ENCODE measurements around the gene DYSF.
"Not testable (repeated sequence)": the region's sequence is repeated elsewhere in the genome, so short reads cannot be mapped to it uniquely, and the experiment has no call there.

The DYSF gene

DNA sequence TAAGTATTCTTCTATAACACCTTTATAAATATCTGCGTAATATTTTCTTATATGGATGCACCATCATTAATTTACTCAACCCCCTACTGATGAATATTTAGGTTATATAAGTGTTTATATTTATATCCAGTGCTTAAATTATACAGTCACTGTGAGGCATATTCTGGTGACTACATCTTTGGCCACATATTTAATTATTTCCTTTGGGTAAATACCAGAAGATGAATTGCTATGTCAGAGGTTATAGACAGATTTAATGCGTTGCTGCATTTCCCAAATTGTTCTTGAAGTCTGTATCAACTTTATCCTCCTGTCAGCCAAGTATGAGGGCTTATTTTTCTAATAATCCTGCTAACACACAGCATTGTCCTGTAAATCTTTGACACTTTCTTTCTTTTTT, 18.7 kb downstream of the DYSF start:
- DNase-seq (ENCODE audit: low spot score), result no peak

- no peak for DNase-seq (ENCODE audit: low spot score)
Observed at GRCh38 chr2:71473346-71474031, 20.1 kb downstream of the DYSF start.

DNA sequence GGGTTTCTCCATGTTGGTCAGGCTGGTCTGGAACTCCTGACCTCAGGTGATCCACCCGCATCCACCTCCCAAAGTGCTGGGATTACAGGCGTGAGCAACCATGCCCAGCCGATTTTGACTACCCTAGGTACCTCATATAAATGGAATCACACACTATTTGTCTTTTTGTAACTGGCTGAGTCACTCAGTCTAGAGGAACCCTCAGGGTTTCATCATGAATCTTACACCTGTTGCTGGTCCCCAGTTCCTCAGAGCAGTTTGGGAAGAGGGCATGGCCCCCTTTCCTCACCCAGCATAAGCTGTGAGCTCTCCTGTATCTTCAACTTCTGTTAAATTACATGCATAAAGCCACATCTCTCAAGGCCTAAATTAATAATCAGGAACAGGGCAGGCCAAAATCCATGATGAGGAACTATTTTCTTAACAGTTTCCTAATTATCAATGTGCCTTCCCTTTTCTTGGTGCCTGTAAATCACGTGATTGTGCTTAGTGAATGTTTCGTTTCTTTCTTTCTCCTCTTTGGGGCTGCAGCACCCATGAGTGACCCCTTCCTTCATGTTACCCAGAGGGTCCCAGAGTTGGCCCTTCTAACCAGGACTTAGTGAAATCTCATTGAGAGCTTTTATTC, 20.9 kb downstream of the DYSF start:
- DNase-seq (ENCODE audit: low spot score), result no peak

DNA sequence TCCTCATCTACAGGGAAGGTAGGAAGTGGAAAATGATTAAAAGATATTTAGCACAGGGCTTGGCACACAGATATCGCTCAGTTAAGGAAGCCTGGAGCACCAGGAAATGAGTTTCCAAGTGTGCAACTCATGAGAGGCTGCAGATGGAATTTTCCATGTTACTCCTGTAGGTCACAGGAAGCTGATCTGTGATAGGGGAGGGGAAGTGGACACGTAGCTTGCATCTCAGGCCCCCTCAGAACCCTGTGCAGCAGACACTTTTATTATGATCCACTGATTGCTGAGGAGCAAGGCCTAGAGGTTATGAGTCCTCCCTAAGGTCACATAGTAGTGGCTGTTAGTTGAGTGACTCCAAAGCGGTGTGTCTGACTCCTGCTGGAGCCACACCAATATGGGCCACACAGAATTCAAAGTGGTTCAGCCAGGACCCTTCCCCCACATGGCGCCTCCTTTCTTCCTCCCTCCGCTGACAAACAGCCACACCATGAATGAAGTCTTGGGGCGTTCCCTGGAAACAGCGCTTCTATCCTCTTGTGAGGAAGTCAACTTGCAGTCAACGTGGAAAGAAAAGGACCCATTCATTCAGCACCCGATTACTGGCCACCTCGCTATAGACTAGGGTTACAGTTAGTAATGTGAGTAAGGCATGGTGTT, 21.5 kb downstream of the DYSF start:
- DNase-seq (ENCODE audit: low spot score), result no peak

DNA sequence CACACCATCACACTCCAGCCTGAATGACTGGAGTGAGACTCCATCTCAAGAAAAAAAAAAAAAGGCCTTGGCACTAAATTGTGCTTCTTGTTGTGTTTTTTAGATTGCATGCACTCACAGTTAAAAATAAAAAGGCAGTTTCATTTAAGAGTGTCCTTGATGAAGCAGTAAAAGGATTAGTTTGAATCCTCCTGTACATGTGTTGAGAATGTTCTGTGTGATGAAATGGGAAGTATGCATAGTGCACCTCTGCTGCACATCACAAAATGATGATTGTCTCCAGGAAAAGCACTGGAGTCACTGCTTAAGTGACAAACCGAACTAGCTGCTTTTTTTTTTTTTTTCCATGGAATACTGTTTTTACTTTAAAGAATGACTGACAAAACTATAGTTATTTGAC, 23.1 kb downstream of the DYSF start:
- DNase-seq (ENCODE audit: low spot score), result no peak

DNA sequence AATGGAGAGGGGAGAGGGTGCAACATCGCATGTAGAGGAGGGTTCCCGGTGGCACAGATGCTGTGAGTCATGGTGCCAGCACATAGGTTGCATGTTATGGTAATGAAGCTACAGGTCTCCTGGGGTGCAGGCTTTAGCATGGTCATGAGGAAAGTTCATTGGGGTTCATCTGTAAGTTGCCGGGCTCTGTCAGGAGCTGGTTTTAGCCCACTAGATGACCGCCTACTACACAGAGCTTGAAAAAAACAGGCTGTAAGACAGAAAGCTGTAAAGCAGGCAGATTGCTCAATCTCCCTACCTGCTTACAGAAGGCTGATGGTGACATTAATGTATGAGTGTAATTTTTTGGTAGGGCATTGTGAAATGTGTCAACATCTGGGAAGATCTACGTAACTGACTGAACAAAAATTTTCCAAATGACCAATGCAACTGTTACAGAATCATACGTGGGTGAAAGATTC, 23.9 kb downstream of the DYSF start:
- no peak for DNase-seq (ENCODE audit: low spot score)

DNA sequence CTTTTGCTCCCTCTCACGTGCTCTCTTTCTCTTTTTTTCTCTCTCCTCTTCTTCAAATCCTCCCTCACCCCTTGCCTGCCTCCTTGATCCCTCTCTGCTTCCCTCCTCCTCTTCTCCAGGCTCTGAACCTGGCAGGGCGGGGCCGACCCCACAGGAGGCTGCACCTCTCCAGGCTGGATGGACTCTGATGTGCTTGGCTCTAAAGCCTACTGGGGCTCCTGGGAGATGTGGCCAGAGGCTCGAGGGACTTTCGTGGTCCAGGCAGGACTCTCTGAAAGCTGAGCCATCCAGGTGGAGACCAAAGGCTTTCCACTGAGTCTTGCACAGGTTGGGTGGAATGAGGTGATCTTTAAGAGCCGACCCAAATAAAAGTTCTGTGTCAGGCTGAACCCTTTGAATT, 25.4 kb downstream of the DYSF start:
- no peak for DNase-seq (ENCODE audit: low spot score)

DNA sequence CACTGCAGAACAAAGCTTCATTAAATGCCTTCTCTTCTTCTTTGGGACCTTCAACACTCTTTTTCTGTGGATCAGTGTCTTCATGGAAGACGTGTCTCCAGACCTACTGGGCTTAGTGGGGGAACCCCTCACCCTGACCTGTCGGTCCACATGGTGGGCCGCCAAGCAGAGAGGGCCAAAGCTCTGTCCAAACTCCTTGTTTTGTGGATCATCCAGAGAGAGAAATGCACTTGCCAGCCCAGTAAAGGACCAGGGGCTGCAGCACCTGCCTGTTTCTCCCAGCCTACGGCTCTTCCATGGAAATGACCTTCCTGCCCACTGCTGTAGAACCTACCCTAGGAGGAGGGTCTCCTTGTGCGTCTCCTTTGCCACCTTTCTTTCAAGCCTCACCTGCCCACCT, 25.9 kb downstream of the DYSF start:
- no peak for DNase-seq (ENCODE audit: low spot score)

DNA sequence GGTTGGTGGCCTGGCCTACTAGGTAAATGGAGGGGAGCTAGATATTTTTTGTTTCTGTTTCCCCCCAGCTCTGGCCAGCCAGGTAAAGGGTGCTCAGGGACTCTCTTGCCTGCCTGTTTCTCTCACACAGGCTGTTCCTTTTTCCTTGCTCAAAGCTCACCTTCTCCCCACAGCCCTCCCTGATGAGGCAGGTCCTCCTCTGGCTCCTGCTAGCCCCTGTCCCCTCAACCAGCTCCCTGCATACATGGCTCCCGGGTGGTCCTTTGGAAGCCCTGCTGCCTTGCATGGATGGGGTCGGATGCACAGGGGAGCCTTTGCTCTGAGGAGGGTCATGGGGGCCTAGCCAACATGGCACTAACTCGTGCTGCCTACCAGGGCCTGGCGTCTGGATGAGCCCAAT, 27.8 kb downstream of the DYSF start:
- no peak for DNase-seq (ENCODE audit: low spot score)

- no peak for DNase-seq (ENCODE audit: low spot score)
Observed at GRCh38 chr2:71482055-71482454, 28.7 kb downstream of the DYSF start.

DNA sequence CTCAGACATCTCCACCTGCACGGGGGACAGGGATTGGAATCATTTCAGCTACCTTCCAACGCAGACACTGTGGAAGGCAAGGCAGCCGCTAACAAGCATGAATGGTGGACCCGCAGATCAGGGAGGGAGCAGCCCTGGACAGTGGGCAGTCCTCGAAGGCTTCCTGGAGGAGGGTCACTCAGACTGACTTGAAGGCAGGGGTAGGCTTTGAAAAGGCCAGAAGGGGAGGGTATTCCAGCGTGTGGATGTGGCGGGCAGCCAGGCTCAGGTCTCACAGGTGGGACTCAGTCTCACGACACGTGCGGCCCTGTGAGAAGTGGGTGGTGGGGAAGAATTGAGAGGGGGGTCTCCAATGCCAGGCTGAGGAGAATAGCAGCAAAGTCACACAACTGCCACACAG, 29.9 kb downstream of the DYSF start:
- no peak for DNase-seq (ENCODE audit: low spot score)

- no peak for DNase-seq (ENCODE audit: low spot score)
Observed at GRCh38 chr2:71484354-71484753, 31.0 kb downstream of the DYSF start.

DNA sequence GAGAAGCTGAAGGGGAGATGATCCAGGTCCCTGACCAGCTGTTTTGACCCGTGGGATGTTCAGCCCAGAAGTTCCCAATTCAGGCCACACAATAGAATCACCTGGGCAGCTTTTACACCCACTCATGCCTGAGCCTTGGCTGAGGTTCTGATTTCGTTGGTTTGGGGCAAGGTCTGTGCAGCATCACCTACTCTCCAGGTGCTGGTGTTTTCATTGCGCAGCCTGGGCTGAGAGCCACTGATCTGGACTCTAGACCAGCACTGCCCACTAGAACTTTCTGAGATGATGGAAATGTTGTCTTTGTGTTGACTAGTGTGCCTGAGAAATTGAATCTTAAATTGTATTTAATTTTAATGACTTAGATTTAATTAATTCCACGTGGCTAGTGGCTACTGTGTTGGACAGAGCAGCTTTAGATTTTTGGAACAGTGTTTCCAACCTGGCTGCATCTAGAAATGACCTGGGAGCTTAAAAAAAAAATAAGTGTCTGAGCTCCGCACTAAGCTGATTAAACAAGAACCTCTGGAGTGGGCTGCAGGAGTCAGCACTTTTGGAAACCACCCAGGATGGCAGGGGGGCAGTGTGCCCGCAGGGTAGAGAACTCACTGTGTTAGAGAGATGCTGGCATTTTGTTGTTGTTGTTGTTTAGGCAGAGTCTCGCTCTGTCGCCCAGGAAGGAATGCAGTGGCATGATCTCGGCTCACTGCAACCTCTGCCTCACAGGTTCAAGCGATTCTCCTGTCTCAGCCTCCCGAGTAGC, 33.7 kb downstream of the DYSF start:
- no peak for DNase-seq (ENCODE audit: low spot score)

DNA sequence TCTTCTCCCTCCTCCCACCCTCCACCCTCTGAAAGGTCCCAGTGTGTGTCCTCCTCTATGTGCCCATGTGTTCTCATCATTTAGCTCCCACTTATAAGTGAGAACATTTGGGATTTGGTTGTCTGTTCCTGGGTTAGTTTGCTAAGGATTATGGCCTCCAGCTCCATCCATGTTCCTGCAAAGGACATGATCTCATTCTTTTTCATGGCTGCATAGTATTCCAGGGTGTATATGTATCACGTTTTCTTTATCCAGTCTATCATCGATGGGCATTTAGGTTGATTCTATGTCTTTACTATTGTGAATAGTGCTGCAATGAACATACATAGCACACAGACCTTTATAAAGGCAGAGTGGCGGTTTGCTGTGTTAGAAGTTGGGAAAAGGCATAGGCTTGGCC, 38.2 kb downstream of the DYSF start:
- not testable (repeated sequence) for DNase-seq (ENCODE audit: low spot score)

DNA sequence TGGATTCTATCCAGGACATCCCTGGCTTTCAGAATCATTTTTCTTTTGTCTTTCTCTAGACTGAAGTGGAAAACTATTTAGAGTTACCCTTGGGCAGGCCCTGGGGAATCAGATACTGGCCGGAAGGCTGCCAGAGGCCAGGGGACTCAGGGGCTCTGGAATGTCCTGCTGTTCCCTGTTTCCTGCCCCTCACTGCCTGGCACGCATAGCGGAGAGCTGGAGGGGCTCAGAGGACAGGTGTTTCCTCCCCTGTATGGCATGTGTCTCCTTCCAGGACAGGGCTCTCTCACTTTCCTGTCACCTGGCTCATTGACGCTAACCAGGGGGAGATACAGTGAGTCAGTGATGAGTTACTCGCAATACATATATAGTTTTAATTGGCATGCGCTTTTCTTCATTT, 38.8 kb downstream of the DYSF start:
- no peak for DNase-seq (ENCODE audit: low spot score)

DNA sequence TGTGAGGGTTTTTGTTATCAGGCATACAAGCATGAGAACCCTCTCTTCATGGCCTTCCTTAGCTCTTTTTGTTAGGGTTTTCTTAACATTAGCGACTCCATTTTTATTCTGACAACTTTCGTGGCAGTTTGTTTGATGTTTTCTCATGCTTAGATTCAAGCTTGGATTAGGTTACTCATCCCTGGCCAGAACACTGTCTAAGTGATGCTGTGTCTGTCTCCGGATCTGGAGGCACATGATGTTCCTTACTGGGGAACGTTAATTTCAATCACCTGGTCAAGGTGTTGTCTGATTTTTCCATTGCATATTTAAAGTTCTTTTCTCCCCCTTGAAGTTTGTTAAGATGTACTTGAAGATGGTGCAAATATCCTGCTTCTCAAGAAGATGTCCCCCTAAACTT, 40.7 kb downstream of the DYSF start:
- DNase-seq (ENCODE audit: low spot score), result no peak

GRCh38 chr2:71494523-71495155, 41.3 kb downstream of the DYSF start:
- no peak for DNase-seq (ENCODE audit: low spot score)

DNA sequence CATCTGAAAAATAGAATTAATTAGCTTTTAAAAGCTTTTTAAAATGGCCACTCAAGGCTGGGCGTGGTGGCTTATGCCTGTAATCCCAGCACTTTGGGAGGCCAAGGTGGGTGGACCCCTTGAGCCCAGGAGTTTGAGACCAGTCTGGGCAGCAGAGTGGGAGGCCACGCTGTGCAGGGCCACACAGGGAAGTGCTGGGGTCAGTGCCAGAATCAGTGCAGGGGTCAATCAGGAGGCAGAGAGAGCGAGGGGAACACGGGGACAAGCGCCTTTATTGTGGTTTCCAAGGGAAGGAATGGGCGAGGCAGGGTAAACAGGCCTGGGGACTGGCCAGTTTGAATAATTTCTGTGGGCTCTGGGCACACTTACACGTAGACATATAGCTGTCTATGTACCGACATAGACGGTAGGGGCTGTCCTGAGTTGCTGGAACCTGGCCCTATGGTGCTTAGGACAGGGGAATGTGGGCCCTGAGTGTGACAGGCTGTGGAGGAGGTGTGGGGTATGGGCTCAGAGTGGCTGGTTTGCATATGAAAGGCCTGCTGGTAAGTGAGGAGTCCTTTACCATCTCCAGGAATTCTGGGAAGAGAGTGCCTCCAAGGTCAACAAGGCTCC, 42.9 kb downstream of the DYSF start:
- DNase-seq (ENCODE audit: low spot score), result no peak

DNA sequence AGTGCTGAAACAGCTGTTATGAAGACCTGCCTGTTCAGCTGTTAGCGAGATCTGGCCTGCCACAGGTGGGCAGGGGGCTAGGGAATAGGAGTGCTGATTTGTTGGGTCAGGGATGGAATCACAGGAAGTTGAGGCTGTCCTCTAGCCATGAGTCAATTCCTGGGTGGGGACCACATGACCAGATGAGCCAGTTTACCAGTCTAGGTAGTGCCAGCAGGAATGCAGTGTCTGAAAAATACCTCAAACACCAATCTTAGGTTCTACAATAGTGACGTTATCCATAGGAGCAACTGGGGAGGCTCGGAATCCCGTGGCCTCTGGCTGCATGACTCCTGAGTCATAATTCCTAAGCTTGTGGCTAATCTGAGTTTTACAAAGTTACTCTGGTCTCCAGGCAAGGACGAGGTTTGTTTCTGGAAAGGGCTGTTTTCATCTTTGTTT, 44.9 kb downstream of the DYSF start:
- DNase-seq (ENCODE audit: low spot score), result no peak

- DNase-seq (ENCODE audit: low spot score), result no peak
Observed at GRCh38 chr2:71499691-71500090, 46.3 kb downstream of the DYSF start.

GRCh38 chr2:71500426-71501079, 47.2 kb downstream of the DYSF start:
- no peak for DNase-seq (ENCODE audit: low spot score)

All from cerebellar cortex (tissue), 1 donor.